Trophoblast cell (in vitro differentiated cells and primary cell): ENCODE measurements around the gene GON4L.
"Not testable (repeated sequence)": the region's sequence is repeated elsewhere in the genome, so short reads cannot be mapped to it uniquely, and the experiment has no call there.

ENCODE experiments used
- DNase-seq, 2 donors: peaks; one replicate each; pipeline ENCODE4 v3.0.0-alpha.2; 2016
- H2AFZ ChIP-seq: 2 replicates; pipeline ENCODE4 v1.6.1; 2013; ENCODE audit warnings: low read length, moderate library complexity, mild to moderate bottlenecking; ENCODE audit not compliant: insufficient read depth, poor library complexity
- H2AK5ac ChIP-seq: 2 replicates; pipeline ENCODE4 v1.6.1; 2013; ENCODE audit warnings: mild to moderate bottlenecking, low read length
- H2BK120ac ChIP-seq: 2 replicates; pipeline ENCODE4 v1.6.1; 2013; ENCODE audit warnings: low read length, mild to moderate bottlenecking, moderate library complexity; ENCODE audit not compliant: insufficient read depth, poor library complexity
- H2BK12ac ChIP-seq: 2 replicates; pipeline ENCODE4 v1.6.1; 2013; ENCODE audit warnings: mild to moderate bottlenecking, low read length, moderate library complexity
- H2BK5ac ChIP-seq: 2 replicates; pipeline ENCODE4 v1.6.1; 2013; ENCODE audit warnings: low read length, low read depth, moderate library complexity, mild to moderate bottlenecking; ENCODE audit not compliant: poor library complexity
- H3K14ac ChIP-seq: 2 replicates; pipeline ENCODE4 v1.6.1; 2013; ENCODE audit warnings: mild to moderate bottlenecking, low read length
- H3K18ac ChIP-seq: 2 replicates; pipeline ENCODE4 v1.6.1; 2013; ENCODE audit warnings: mild to moderate bottlenecking, low read length
- H3K23ac ChIP-seq: 2 replicates; pipeline ENCODE4 v1.6.1; 2013; ENCODE audit warnings: low read length
- H3K27ac ChIP-seq: 2 replicates; pipeline ENCODE4 v1.5.1; 2013; ENCODE audit warnings: low read depth, mild to moderate bottlenecking, inconsistent platforms, low read length, moderate library complexity
- H3K27me3 ChIP-seq: 2 replicates; pipeline ENCODE4 v1.6.1; 2013; ENCODE audit warnings: inconsistent platforms, mild to moderate bottlenecking, low read length, moderate library complexity; ENCODE audit not compliant: insufficient read depth
- H3K36me3 ChIP-seq, 2 experiments: 1 replicate in 1 of 2; 2 replicates in 1 of 2; pipeline ENCODE4 v1.6.1; 2013; ENCODE audit warnings: low read length in 2 of 2, mild to moderate bottlenecking in 2 of 2, moderate library complexity in 1 of 2; ENCODE audit not compliant: insufficient read depth in 2 of 2, control insufficient read depth in 1 of 2
- H3K4ac ChIP-seq: 2 replicates; pipeline ENCODE4 v1.6.1; 2013; ENCODE audit warnings: low read depth, mild to moderate bottlenecking, low read length, moderate library complexity
- H3K4me1 ChIP-seq, 2 experiments: 1 replicate in 1 of 2; 2 replicates in 1 of 2; pipeline ENCODE4 v1.6.1; 2013; ENCODE audit warnings: low read length in 2 of 2, mild to moderate bottlenecking in 2 of 2, moderate library complexity in 1 of 2; ENCODE audit not compliant: insufficient read depth in 2 of 2, control insufficient read depth in 1 of 2
- H3K4me2 ChIP-seq: 2 replicates; pipeline ENCODE4 v1.6.1; 2013; ENCODE audit warnings: inconsistent platforms, mild to moderate bottlenecking, low read length, moderate library complexity
- H3K4me3 ChIP-seq: 2 replicates; pipeline ENCODE4 v1.5.1; 2013; ENCODE audit warnings: mild to moderate bottlenecking, low read depth, low read length, inconsistent platforms
- H3K79me1 ChIP-seq: one replicate; pipeline ENCODE4 v1.6.1; 2013; ENCODE audit warnings: low read length
- H3K79me2 ChIP-seq: 2 replicates; pipeline ENCODE4 v1.6.1; 2013; ENCODE audit warnings: low read length, mild to moderate bottlenecking; ENCODE audit not compliant: control insufficient read depth, insufficient read depth, poor library complexity
- H3K9ac ChIP-seq: 2 replicates; pipeline ENCODE4 v1.6.1; 2013; ENCODE audit warnings: mild to moderate bottlenecking, low read length
- H3K9me3 ChIP-seq: 2 replicates; pipeline ENCODE4 v1.6.1; 2013; ENCODE audit warnings: low read depth, mild to moderate bottlenecking, control low read depth, inconsistent platforms, low read length; ENCODE audit not compliant: insufficient read depth
- H4K12ac ChIP-seq: 2 replicates; pipeline ENCODE4 v1.6.1; 2013; ENCODE audit warnings: low read depth, mild to moderate bottlenecking, low read length, moderate library complexity
- H4K8ac ChIP-seq: 2 replicates; pipeline ENCODE4 v1.6.1; 2013; ENCODE audit warnings: low read depth, mild to moderate bottlenecking, low read length, moderate library complexity
- H4K91ac ChIP-seq: one replicate; pipeline ENCODE4 v1.6.1; 2013; ENCODE audit warnings: low read depth, mild to moderate bottlenecking, low read length, moderate library complexity
- WGBS: extraction: QIAGEN DNeasy Blood & Tissue Kit; methylation state at CpG from one replicate; pipeline ENCODE4 v1.1.7; 2013; ENCODE audit warnings: missing lambda C conversion rate; ENCODE audit not compliant: insufficient read length, insufficient coverage; ENCODE audit errors: extremely low coverage; 5-methylcytosine and 5-hydroxymethylcytosine counted together

GON4L gene

GRCh38 chr1:155767399-155767989, 89.5 kb downstream of the GON4L start:
- not testable (repeated sequence) for H2AK5ac ChIP-seq, H2BK5ac ChIP-seq, H4K8ac ChIP-seq, H3K4me3 ChIP-seq, H2BK12ac ChIP-seq, H3K23ac ChIP-seq, H3K79me1 ChIP-seq, H3K14ac ChIP-seq, H2BK120ac ChIP-seq, H3K9ac ChIP-seq, H4K12ac ChIP-seq, H3K4me2 ChIP-seq, H3K27ac ChIP-seq, H3K4me1 ChIP-seq, H3K27me3 ChIP-seq, H4K91ac ChIP-seq, H3K4ac ChIP-seq, H2AFZ ChIP-seq, H3K9me3 ChIP-seq, DNase-seq, H3K79me2 ChIP-seq, H3K18ac ChIP-seq
- no CpG with 5 or more reads among the region's 5 CpGs for WGBS
- peaks cover 46 to 57% of the 10 kb centered on the region in 2 experiments for H3K36me3 ChIP-seq

GRCh38 chr1:155763989-155764388, 93.0 kb downstream of the GON4L start:
- not testable (repeated sequence) for H2AFZ ChIP-seq, H3K4me2 ChIP-seq, H4K8ac ChIP-seq, H3K4me1 ChIP-seq, H3K4ac ChIP-seq, DNase-seq, H3K14ac ChIP-seq, H3K79me2 ChIP-seq, H3K9me3 ChIP-seq, H2BK5ac ChIP-seq, H2AK5ac ChIP-seq, H2BK120ac ChIP-seq, H4K91ac ChIP-seq, H2BK12ac ChIP-seq, H3K4me3 ChIP-seq, H3K18ac ChIP-seq, H3K23ac ChIP-seq, H3K27ac ChIP-seq, H3K79me1 ChIP-seq, H3K9ac ChIP-seq, H4K12ac ChIP-seq, H3K27me3 ChIP-seq
- peaks cover 43 to 56% of the 10 kb centered on the region in 2 experiments for H3K36me3 ChIP-seq
- WGBS = no CpG with 5 or more reads among the region's 7 CpGs

- H3K79me2 ChIP-seq, H3K27me3 ChIP-seq, H3K4me1 ChIP-seq, H3K9ac ChIP-seq, H3K18ac ChIP-seq, H3K9me3 ChIP-seq, H2BK120ac ChIP-seq, H2BK5ac ChIP-seq, H4K8ac ChIP-seq, H3K4me2 ChIP-seq, H4K91ac ChIP-seq, H3K14ac ChIP-seq, H4K12ac ChIP-seq, H2AK5ac ChIP-seq, H2AFZ ChIP-seq, H3K23ac ChIP-seq, H3K4ac ChIP-seq, H3K4me3 ChIP-seq, H2BK12ac ChIP-seq, H3K79me1 ChIP-seq, H3K27ac ChIP-seq: not testable (repeated sequence)
- DNase-seq = peak; percentile 62 to 76
- peaks cover 48 to 57% of the 10 kb centered on the region in 2 experiments for H3K36me3 ChIP-seq
- WGBS = no CpG with 5 or more reads among the region's 6 CpGs
These were observed 93.8 kb downstream of the GON4L start for GRCh38 chr1:155763090-155763815.

GRCh38 chr1:155761736-155762405, 95.1 kb downstream of the GON4L start:
- Histone ChIP-seq H3K79me1 (no peaks in the 10 kb centered on the region), H3K9me3 (no peaks in the 10 kb centered on the region), H2AK5ac (no peak overlapping the region), H3K4ac (no peak overlapping the region), H3K27me3 (no peaks in the 10 kb centered on the region), H3K4me2 (no peak overlapping the region), H3K4me3 (no peak overlapping the region), H3K9ac (no peak overlapping the region), H2BK120ac (no peak overlapping the region), H3K4me1 (peaks cover 0 to 3% of the 10 kb centered on the region in 2 experiments), H2BK5ac (no peak overlapping the region), H4K12ac (no peak overlapping the region), H3K18ac (no peak overlapping the region), H3K14ac (no peak overlapping the region), H3K23ac (no peak overlapping the region), H3K36me3 (peaks cover 49 to 59% of the 10 kb centered on the region in 2 experiments), H2AFZ (no peak overlapping the region), H3K27ac (no peak overlapping the region), H2BK12ac (no peak overlapping the region), H4K8ac (no peak overlapping the region), H4K91ac (no peak overlapping the region), H3K79me2 (no peaks in the 10 kb centered on the region)
- no peak for DNase-seq
- WGBS = no CpG with 5 or more reads among the region's 11 CpGs
